HG03521 (cell line): ENCODE measurements around the gene SLFNL1.

ENCODE experiments used
- ATAC-seq: cut with Tn5 transposase; IDR thresholded peaks from one replicate; pipeline ENCODE4 v1.9.1; 2021; ENCODE audit warnings: mild to moderate bottlenecking, moderate library complexity; ENCODE audit not compliant: unreplicated experiment

Gene SLFNL1

DNA sequence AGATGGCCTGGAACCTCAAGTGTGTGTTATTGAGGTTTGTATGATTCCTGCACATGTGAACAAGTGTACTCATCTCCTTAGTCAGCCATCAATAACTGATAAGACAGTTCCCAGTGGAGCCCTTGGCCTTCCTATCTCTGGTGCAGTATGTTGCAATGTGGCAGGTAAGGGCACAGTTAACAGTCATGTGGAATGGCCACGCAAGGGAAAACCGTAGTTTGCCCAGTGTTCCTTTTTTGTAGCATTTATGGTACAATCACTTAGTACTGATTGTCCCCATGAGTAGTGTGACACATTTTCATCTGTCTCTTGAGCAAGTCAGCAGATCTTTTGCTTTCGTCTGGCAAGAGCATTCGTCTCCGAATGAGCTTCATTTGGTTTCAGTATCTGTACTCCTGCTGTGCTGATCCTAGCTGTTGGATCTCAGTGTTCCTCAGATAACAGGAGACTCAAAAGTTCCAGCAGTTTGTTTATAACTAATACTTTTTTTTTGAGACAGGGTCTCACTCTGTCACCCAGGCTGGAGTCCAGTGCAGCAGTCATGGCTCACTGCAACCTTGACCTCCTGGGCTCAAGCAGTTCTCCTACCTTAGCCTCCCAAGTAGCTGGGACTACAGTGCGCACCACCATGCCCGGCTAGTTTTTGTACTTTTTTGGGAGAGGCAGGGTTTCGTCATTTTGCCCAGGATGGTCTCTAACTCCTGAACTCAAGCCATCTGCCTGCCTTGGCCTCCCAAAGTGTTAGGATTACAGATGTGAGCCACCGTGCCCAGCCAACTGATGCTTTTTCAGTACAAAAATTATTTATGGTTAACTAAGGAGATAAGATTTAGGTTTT lies 33.9 kb downstream of the SLFNL1 start:
- ATAC-seq, result no peak

DNA sequence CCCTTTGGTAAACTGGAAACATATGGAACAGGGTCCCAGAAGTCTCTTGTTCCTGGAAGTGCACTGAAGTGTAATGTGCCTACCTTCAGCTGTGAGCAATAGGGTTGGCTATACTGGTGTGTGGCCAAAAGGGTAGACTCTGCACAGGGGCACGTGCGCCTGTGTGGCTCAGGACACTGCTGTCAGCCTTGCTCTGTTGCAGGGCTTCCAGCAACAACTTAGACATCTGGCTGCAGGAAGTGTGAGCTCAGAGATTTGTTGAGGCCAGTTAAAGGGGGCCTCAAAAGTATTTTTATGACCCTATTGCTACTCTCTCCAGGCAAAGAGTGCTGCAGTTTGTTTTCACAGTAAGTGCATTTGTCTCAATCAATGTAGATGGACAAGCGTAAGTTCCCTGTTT lies 34.6 kb downstream of the SLFNL1 start:
- ATAC-seq, result no peak

DNA sequence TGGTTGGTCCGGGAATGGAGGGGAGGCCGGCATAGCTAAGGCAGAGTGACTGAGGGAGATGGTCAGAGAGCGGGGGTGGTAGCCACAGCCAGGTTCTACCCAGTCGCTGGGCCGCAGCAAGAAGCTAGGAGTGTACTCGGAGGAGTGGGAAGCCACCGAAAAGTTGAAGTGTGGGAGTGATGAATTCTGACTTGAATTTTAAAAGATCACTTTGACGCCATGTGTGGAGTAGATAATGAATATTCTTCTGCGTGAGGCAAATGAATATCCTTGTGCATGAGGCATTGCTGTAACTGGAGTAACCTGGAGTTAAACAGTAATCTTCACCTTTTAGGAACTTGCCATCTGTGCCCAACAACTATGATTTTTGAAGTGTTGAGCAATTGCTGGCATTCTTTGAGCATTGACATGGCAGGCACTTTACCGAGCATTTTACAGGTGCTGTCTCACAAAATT lies 35.2 kb downstream of the SLFNL1 start:
- ATAC-seq, result no peak

DNA sequence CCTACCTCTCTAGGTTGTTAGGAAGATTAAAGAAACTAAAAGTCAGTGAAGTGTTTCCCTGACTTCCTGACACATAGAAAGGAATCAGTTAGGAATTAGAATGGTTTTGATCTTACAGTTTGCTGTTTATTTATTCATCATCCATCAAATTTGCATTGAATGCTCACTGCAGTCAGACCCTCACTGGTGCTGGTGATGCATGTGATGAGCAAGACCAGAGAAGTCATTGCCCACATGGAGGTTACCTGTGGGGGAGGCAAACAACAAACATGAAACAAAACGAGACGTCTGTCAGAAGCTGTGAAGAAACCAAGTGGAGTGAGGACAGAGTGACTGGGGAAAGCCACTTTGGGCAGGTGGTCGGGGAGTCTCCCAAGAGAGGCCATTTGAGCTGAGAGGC lies 35.6 kb downstream of the SLFNL1 start:
- ATAC-seq, result no peak

DNA sequence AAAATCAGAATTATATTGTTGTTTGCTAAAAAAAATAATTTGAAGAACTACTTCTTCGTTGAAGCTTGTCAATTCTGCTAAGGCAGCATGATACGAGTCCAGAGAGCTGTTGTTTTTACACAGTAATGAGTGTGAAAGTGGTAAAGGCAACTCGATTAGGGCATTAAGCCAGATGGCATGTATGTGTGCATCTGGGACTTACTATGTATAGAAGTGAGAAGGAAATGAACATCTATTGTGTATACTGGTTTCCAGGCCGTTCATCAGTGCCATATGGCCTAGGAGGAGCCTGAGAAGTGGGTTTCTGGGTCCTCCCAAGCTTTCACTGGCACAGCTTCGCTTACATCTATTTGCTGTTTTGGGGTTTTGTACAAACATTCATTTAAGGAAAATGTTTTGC lies 36.4 kb downstream of the SLFNL1 start:
- no peak for ATAC-seq

DNA sequence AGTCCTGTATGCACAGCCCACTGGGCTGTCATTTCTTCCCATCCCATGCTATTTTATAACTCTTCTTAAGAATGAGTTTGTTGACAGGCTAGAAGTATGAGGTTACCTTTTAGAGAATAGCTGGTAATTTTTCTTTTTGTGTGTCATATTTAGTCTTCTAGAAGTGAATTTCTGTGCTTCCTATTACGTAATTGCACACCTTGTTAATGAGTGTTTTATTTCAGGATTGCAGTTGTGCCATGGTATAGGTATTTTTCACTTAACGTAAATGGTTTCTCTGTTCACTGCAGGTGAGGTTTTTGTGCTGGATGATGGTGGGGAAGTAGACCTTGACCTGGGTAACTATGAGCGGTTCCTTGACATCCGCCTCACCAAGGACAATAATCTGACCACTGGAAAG lies 37.0 kb downstream of the SLFNL1 start:
- no peak for ATAC-seq

DNA sequence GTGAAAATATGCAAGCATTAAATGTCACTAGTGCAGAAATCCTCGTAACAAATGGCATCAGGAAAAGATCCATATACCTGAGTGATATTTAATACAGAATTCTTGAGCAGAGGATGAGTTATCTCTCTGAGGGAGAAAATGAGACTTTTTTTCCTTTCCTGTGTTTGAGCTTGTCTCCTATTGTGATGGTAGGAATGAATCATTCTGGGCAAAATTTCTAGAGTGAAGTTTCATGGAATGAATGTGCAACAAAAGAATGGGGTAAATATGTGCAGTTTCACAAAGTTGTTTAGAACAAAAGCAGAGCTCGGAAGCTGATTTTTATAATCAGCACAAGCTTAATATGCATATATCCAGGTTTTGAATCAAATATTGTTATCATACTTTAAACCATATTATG lies 37.5 kb downstream of the SLFNL1 start:
- ATAC-seq, result no peak

DNA sequence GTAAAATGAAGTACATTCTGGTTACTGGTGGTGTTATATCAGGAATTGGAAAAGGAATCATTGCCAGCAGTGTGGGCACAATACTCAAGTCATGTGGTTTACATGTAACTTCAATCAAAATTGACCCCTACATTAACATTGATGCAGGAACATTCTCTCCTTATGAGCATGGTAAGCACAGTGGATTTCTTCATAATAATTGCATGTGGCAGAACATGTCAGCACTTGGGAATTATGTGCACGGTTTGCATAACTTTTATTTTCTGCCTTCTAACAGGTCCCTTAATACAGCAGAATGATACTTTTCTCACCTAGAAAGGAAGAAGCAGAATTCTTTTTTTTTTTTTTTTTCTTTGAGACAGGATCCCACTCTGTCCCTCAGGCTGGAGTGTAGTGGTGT lies 38.2 kb downstream of the SLFNL1 start:
- ATAC-seq, result no peak

DNA sequence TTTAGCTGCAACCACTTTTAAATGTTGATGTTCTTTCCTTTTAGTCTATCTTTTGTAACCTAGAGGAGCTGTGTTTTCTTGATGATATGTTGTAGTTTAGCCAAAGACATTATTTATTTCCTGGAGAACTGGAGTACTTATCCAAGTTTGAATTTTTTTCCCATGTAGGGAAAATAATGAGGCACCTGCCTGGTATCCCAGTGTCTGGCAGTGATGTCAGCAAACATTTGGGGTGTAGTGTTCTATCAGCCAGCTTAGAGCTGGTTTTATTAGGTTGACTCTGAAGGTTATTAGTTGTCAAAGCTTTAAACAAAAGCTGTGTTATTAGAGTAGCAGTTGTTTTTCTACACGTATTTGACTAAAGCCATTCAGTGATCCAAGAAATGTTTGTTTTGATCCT lies 38.8 kb downstream of the SLFNL1 start:
- ATAC-seq, result no peak

DNA sequence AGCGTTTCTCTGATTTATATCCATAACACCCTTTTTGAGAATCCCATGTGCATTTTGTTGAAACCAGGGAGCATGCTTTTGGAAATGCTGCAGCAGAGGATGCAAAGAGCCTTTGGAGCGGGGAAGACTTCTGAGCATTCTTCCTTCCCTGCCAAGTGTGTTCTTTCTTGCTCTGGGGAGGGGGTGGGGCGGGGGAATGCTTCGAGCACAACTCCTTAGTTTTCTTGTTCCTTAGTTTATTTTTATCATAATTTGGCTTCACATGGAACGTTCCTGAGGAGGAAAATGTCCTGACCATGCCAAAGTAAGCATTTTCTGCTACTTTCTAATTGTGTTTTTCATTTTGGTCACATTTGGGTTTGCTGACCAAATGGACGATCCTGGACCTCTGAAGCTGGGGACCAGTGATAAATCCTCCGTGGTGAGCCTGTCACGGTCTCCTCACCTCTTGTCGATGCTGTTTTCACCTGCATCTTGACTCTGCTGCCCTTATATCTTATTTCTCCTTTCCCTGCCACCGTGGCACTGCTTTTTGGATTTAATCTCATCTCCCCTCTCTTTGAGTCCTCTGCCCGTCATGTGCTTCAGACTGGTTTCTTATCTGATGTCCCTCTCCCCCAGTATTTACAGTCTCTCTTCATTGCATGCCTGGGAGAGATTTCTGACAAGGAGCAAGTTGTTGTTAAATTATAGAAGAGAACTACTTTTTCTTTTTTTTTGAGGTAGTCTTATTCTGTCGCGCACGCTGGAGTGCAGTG lies 39.7 kb downstream of the SLFNL1 start:
- no peak for ATAC-seq

DNA sequence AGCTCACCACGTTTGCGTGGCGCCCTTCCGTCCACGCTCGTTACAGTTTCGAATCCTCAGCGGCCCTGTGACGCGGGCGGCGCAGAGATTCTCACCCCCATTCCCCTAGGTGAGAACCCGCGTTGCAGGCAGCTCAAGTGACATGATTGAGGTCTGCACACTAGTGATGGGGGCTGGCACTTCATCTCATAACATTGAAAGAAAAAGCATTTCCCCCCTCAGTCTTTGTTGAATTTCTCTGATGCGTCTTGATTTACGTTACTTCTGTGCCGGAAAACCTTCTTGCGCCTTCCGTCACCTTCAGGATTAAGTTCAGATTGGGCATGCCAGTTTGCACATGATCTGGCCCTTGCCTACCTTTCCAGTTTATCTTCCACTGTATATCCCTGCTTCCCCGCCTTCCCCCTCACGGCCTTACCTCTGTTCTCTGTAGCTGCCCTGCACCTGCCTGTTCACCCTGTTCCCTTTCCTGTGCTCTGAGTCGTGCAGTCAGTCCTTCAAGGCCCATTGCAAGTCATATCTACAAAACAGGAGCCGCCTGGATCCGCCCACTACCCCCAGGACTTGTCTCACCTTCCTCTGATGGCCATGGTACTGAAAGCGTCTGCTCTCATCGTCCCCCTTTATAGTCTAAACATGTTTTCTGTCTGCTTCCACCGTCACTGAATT lies 40.9 kb downstream of the SLFNL1 start:
- ATAC-seq, result no peak

DNA sequence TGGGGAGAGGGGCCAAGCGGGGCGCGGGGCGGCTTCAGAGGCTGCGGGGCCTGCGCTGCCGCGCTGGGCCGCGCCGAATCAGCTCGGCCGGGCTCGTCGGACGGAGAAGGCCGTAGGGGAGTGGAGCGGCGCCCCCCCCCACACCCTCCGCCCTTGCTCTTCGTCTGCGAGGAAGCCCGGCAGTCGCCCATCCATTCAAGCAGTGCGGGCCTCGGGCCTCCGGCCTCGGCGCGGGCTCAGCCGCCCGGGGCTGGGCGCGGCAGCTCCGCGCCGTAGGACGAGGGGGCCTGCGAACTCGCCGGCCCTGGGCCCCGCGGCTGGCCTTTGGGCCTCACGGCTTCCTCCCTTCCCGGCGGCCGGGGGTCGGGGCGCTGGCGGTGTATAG lies 41.5 kb downstream of the SLFNL1 start:
- peak; percentile 17 for ATAC-seq

DNA sequence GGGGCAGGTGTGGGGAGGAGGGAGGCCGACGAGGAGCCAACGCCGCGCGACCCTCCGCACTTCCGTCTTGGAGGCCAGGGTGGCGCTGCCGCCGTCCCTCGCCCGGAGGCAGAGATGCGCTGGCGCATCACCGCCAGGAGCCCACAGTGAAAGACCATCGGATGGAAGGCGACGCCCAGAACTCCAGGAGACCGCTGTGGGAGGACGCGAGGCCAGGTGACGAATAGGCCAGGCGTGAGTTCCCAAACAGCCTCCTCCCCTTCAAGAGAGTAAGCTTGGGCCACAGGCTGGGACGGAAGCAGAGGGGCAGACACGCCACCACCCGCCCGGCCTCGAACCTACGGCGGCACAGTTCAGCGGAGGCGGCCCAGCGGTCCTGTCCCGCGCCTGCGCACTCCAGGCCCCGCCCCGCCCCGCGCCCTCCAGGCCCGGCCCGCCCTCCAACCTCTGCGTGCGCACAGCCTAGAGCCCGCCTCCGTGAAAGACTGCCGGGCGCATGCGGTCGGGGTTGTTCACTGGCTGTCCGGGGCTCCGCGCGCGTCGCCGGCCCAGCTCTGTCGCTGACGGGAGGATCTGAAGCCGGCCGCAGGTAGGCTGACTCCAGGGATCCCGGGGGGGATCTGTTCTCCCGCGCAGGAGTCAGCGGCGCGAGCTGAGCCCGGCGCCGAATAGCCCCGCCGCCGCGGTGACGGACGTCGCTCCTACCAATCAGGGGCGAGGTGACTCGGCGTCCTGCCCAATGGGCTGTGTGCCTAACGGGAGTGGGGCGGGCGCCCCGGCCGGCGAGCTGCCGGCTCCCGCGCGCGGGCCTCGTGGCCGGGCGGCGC lies 42.1 kb downstream of the SLFNL1 start, which contains the start of gene CTPS1:
Gene CTPS1 (plus strand): TSS at position 456 of the 827 bp plus-strand sequence. CDS start 3,595 bp downstream, outside the sequence.
- peak; percentile 89 for ATAC-seq

DNA sequence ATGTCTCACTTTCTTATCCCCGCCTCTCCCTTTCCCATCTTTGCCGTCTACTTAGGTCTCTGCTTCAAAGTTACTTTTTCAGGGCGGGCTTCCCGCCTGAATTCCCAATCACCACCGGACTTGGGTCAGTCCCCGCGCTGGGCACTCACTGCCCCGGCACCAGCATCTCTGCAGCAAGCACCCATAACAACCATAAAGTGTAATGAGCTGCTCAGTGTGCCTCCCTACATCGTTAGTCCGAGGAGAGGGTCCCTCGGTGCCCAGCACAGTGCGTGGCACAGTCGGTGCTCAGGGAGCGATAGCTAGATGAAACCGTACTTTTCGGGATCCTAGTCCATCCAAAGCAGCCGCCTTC lies 42.7 kb downstream of the SLFNL1 start:
- no peak for ATAC-seq

DNA sequence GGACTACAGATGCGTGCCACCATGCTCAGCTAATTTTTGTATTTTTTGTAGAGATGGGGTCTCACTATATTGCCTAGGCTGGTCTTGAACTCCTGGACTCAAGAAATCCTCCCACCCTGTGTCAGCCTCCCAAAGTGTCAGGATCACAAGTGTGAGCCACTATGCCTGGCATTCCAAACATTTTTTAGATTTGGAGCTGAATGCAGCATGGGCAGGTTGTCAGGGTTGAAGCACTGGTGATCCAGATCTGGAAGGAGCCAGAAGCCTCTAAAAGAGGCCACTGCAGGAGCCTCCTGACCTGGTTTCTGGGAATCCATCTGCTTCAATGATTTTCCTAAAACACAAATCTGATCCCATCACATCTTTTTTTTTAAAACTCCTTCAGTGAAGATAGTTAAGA lies 43.8 kb downstream of the SLFNL1 start:
- no peak for ATAC-seq

DNA sequence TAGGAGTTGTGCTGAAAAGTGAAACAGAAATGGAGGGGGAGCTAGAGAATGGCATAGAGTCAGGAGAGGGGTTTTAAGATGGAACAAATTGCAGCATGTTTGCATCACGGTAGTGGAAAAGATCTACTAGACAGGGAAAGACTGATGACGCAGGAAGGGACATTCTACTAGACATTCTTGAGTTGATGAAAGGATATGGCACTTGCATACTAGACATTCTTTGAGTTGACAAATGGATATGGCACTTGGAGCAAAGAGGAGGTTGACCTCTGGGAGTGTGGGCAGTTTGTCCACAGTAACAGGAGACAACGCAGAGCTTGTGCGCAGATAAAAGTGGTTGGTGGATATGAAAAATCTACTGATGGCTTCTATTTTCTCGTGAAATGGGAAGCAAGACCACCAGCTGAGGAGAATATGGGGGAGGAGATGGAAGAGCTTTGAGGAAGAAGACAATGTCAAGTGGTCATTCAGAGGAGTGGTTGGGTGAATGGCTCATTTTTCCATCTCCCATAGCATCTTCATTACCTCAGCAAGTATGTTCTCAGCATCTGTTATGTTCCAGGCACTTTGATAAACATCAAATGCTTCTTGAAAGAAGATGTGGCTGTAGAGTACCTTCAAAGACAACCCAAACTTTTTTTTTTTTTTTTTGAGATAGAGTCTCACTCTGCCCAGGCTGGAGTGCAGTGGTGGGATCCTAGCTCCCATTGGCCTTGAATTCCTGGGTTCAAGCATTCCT lies 44.4 kb downstream of the SLFNL1 start:
- no peak for ATAC-seq

DNA sequence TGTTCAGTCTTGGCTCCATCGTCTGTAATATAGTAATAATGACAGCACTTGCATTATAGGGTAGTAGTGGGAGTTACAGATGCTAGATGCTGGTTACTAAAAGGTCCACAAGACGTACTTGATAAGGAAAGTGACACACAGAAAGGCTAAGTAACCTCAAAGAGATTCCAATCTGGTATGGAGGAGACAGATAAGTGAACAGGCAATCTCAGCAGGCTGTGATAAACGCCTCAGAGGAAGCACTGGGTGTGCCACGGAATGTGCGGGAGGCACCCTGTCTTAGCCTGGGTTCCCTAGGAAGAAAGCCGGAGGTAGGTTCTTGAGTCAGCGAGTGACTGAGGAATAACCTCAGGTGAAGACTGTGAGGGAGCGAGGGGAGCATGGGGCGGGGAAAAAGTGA lies 46.6 kb downstream of the SLFNL1 start:
- ATAC-seq, result no peak

DNA sequence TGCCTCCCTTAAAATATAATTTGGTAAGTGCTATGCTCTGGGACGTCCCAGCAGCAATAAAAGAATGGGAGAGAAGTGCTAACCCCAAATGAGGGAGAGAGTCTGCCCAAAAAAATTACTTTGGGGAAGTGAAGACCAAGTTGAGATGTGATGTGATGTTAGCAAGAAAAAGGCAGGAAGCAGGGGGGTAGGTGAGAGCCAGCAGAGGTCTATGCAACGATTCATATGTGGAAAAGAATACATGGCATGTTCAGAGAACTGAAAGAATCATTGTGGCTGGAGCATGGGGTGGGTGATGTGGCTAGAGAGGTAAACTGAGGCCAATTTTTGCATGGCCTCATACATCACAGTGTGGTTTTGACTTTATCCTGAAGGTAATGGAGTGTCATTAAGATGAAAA lies 47.6 kb downstream of the SLFNL1 start:
- no peak for ATAC-seq

DNA sequence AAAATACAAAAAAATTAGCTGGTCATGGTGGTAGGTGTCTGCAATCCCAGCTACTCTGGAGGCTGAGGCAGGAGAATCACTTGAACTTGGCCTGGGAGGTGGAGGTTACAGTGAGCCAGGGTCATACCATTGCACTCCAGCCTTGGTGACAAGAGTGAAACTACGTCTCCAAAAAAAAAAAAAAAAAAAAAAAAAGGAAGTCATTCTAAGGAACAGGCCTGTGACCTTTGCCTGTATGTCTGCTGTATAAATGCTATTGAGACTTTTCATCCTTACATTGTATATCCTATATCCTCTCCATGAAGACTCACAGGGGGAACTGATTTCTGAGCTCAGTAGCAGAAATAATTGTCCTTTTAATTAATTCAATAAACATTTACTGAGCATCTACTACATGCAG lies 49.6 kb downstream of the SLFNL1 start:
- no peak for ATAC-seq

DNA sequence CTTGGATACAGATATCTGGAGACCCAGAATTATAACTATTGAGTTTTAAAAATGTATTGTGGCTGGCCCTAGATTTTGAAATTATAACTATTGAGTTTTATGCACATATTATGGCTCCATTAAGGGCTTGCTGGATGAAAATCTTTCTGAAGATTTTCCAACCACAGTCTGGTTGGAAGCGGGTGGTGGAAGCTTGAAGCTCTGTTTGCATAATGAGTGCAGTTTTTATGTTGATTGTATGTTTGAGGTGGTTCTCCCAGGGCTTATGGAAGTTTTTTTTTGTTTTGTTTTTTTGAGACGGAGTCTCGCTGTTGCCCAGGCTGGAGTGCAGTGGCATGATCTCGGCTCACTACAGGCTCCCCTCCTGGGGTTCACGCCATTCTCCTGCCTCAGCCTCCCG lies 52.1 kb downstream of the SLFNL1 start:
- ATAC-seq, result no peak
